ENCODE measurements around the gene SOX18. TPM values are rescaled to one million over a fixed set of nuclear protein-coding genes. Genes with fewer than 3 reads are reported as not detected.

SOX18 gene
- total RNA-seq, 1 experiment from 2014 or later, result not detected

DNA sequence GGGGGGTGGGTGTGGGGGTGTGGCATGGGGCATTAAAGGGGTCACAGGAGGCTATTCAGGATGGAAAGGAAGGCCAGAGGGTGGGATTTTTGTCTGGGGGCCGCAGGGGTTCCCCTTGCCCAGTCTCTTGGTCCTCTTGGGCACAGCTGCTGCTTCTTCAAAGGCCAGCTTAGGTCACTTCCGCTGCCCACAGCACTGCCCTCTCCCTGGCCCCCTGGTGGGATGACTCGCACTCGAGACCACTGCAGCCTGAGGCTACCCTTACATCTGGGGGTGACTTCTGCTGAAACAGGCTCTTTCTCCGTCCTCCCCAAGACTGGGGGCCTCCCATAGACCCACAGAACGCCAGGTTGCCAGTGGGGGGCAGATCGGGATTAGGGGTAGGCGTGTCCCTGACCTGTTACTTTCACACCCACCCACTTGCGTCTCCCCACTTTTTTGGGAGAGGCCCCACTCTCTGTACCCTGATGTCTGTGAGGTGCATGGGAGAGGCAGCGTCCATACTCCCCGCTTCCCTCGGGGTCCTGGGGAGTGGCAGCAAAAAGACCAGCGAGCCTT lies 33.5 kb upstream of the SOX18 start:
- in situ Hi-C loops (cut with HindIII; ENCODE audit: low pct_unique_long_range_greater_than_20kb, low sequenced_read_pairs), result no loop called here
- DNase-seq (ENCODE audit: low read depth, low spot score), result no peak

GRCh38 chr20:64082126-64082731 lies 32.8 kb upstream of the SOX18 start:
- no peak for DNase-seq (ENCODE audit: low read depth, low spot score)
- in situ Hi-C loops (cut with HindIII; ENCODE audit: low pct_unique_long_range_greater_than_20kb, low sequenced_read_pairs), result no loop called here

- in situ Hi-C loops (cut with HindIII; ENCODE audit: low pct_unique_long_range_greater_than_20kb, low sequenced_read_pairs), result no loop called here
- no peak for DNase-seq (ENCODE audit: low read depth, low spot score)
Observed at GRCh38 chr20:64081624-64081964, 32.2 kb upstream of the SOX18 start.

GRCh38 chr20:64080813-64081623 lies 31.6 kb upstream of the SOX18 start:
- in situ Hi-C loops (cut with HindIII; ENCODE audit: low pct_unique_long_range_greater_than_20kb, low sequenced_read_pairs), result no loop called here
- no peak for DNase-seq (ENCODE audit: low read depth, low spot score)

- DNase-seq (ENCODE audit: low read depth, low spot score), result no peak
- in situ Hi-C loops (cut with HindIII; ENCODE audit: low pct_unique_long_range_greater_than_20kb, low sequenced_read_pairs), result no loop called here
Observed at GRCh38 chr20:64080013-64080812, 30.8 kb upstream of the SOX18 start, which contains the start of gene OPRL1. TSS of gene OPRL1 (plus strand) at chr20:64080082. CDS start at chr20:64092721, 12,639 bp downstream.

DNA sequence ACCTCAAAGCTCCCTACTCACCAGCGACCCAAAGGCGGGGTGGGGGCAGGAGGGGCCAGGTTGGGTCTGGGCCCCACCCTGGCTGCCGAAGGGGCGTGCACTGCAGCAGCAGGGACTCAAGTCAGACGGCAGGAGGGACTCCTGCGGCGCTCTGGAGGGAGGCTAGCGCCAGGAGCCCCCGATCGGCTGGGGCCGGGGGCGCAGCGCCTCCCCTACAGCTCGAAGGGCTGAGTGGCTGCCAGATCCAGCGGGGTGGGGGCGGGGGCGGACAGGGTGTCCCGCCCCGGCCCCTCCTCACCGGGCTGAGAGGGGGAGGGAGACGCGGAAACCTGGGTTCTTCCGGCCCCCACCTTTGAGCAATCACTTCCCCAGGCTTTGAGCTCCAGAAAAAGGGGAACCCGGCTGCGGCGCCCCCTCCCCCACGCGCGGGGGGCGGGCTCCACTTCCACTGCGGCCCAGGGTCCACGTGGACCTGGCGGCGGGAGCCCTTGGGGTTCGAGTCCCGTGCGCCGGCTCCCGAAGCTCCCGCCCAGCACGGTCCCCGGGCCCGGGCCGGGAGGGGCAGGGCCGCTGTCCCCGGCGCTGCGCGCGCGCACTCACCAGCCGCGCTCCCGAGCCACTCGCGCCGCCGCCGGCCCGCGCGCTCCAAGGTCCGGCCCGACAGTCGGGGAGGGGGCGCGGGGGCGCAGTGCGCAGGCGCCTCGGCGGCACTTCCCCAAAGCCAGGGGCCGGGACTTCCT lies 30.0 kb upstream of the SOX18 start, which contains the start of gene RGS19:
Gene RGS19, minus strand, starts transcription at position 246 of the 740 bp plus-strand sequence. CDS start 2,632 bp downstream, outside the sequence.
- peak; percentile 81 for DNase-seq (ENCODE audit: low read depth, low spot score)
- in situ Hi-C loops (cut with HindIII; ENCODE audit: low pct_unique_long_range_greater_than_20kb, low sequenced_read_pairs), result no loop called here

GRCh38 chr20:64078934-64079272 lies 29.5 kb upstream of the SOX18 start:
- DNase-seq (ENCODE audit: low read depth, low spot score), result no peak
- in situ Hi-C loops (cut with HindIII; ENCODE audit: low pct_unique_long_range_greater_than_20kb, low sequenced_read_pairs), result no loop called here

GRCh38 chr20:64077876-64078551 lies 28.6 kb upstream of the SOX18 start:
- in situ Hi-C loops (cut with HindIII; ENCODE audit: low pct_unique_long_range_greater_than_20kb, low sequenced_read_pairs), result no loop called here
- DNase-seq (ENCODE audit: low read depth, low spot score), result no peak

- no peak for DNase-seq (ENCODE audit: low read depth, low spot score)
- in situ Hi-C loops (cut with HindIII; ENCODE audit: low pct_unique_long_range_greater_than_20kb, low sequenced_read_pairs), result no loop called here
Observed at GRCh38 chr20:64077541-64077875, 28.1 kb upstream of the SOX18 start.

- DNase-seq (ENCODE audit: low read depth, low spot score), result no peak
- in situ Hi-C loops (cut with HindIII; ENCODE audit: low pct_unique_long_range_greater_than_20kb, low sequenced_read_pairs), result no loop called here
Observed at GRCh38 chr20:64077094-64077493, 27.7 kb upstream of the SOX18 start.

GRCh38 chr20:64076061-64076997 lies 26.9 kb upstream of the SOX18 start:
- DNase-seq (ENCODE audit: low read depth, low spot score), result no peak
- in situ Hi-C loops (cut with HindIII; ENCODE audit: low pct_unique_long_range_greater_than_20kb, low sequenced_read_pairs), result no loop called here

- DNase-seq (ENCODE audit: low read depth, low spot score), result no peak
- in situ Hi-C loops (cut with HindIII; ENCODE audit: low pct_unique_long_range_greater_than_20kb, low sequenced_read_pairs), result no loop called here
Observed at GRCh38 chr20:64075556-64075955, 26.1 kb upstream of the SOX18 start.

GRCh38 chr20:64074963-64075362 lies 25.5 kb upstream of the SOX18 start:
- DNase-seq (ENCODE audit: low read depth, low spot score), result no peak
- in situ Hi-C loops (cut with HindIII; ENCODE audit: low pct_unique_long_range_greater_than_20kb, low sequenced_read_pairs), result no loop called here

DNA sequence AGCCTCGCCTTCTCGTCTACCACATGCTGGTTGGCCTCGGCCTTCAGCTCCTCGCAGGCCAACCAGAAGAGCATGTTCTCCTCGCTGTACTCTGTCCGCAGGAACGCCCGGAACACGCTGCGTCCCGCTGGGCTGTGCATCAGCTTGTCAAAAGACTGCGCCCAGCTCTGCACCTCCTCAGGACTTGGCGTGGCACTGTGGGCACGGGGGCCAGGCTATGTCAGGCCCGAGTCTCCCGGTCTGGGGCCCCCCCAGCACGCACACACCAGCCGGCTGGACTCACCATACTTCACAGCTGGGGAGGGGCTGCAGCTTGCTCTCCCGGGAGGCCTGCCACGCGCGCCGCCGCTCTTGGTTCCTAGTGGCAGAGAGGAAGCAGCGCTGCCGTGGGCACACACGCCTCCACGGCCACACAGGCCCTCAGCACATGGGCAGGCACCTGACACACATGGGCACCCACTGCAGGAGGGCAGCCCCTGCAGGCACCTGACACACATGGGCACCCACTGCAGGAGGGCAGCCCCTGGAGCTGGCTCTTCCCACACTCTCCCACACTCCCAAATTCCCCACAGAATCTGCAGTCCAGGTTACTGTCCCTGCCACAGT lies 24.8 kb upstream of the SOX18 start:
- DNase-seq (ENCODE audit: low read depth, low spot score), result no peak
- in situ Hi-C loops (cut with HindIII; ENCODE audit: low pct_unique_long_range_greater_than_20kb, low sequenced_read_pairs), result no loop called here

DNA sequence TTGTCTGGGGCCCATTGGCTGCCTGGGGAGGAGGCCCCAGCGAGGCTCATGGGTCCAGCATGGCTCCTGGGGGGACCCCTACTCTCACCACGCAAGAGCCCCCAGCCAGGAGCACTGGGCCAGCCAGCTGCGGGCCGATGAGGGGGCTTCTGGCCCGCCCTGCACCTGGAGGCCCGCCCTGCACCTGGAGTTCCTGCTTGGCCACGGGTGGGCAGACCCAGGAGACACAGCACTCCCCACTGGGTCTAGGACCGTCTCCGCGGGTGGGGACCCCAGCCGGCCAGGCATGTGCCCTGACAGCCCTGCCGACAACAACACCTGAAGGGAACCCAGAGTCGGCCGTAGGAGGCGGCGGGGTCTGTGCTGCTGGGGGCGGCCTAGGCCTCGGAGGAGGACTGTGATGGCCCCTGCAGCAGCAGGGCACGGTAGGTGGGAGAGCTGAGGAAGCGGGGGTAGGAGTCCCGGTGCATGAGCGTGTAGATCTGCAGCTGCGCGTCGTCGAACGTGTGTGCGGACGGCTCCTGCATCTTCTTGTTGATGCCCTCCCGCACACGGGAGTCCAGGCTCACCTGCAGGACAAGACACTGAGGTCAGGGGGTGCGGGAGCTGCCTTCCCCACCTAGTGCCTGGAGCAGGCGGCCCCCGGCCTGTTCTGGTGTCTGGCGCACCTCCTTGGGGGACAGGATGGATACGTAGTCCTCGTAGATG lies 24.2 kb upstream of the SOX18 start:
- in situ Hi-C loops (cut with HindIII; ENCODE audit: low pct_unique_long_range_greater_than_20kb, low sequenced_read_pairs), result no loop called here
- DNase-seq (ENCODE audit: low read depth, low spot score), result no peak
